Epithelial cell of proximal tubule (primary cell): Measurements from ENCODE around the gene C11orf68. TPM values are rescaled to one million over a fixed set of nuclear protein-coding genes. Genes with fewer than 3 reads are reported as not detected.

ENCODE experiments used
- DNase-seq: peaks from one replicate; pipeline ENCODE4 v3.0.0-alpha.2; 2011; ENCODE audit warnings: low read depth
- H3K4me3 ChIP-seq: 2 replicates; pipeline ENCODE4 v1.5.1; 2011; ENCODE audit warnings: low read depth, mild to moderate bottlenecking, low read length
- total RNA-seq: library from RNA; depleted of rRNA; stranded (reverse); fragments of >200 nt; gene quantifications from 2 replicates; pipeline ENCODE4 v1.2.3, GENCODE V29; 2015
- TF ChIP-seq, protein P1 (sequence below): conservative IDR thresholded peaks from 2 replicates; pipeline ENCODE4 v1.5.1; 2012; ENCODE audit warnings: low read depth, mild to moderate bottlenecking, low read length

Gene C11orf68
- total RNA-seq, 1 donor from 2014 or later = 6.6 TPM

DNA sequence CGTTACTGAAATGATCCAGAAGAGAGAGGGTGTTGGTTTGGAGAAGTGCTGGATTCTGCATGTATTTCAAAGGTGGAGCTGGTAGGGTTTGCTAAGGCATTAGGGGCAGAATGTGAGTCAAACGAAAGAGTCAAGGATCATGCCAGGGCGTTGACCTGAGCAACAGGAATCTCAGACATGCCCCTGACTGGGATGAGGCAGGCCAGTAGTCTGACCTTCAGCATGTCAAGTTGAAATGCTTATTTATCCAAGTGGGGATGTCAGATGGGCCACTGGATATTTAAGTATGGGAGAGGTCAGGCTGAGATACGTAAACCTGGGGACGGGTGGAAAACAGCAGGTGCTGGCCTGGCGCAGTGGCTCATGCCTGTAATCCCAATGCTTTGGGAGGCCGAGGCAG lies 23.7 kb upstream of the C11orf68 start:
- H3K4me3 ChIP-seq = no peak overlapping the region
- DNase-seq = no peak
- TF ChIP-seq, protein P1, sequence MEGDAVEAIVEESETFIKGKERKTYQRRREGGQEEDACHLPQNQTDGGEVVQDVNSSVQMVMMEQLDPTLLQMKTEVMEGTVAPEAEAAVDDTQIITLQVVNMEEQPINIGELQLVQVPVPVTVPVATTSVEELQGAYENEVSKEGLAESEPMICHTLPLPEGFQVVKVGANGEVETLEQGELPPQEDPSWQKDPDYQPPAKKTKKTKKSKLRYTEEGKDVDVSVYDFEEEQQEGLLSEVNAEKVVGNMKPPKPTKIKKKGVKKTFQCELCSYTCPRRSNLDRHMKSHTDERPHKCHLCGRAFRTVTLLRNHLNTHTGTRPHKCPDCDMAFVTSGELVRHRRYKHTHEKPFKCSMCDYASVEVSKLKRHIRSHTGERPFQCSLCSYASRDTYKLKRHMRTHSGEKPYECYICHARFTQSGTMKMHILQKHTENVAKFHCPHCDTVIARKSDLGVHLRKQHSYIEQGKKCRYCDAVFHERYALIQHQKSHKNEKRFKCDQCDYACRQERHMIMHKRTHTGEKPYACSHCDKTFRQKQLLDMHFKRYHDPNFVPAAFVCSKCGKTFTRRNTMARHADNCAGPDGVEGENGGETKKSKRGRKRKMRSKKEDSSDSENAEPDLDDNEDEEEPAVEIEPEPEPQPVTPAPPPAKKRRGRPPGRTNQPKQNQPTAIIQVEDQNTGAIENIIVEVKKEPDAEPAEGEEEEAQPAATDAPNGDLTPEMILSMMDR = no peak

DNA sequence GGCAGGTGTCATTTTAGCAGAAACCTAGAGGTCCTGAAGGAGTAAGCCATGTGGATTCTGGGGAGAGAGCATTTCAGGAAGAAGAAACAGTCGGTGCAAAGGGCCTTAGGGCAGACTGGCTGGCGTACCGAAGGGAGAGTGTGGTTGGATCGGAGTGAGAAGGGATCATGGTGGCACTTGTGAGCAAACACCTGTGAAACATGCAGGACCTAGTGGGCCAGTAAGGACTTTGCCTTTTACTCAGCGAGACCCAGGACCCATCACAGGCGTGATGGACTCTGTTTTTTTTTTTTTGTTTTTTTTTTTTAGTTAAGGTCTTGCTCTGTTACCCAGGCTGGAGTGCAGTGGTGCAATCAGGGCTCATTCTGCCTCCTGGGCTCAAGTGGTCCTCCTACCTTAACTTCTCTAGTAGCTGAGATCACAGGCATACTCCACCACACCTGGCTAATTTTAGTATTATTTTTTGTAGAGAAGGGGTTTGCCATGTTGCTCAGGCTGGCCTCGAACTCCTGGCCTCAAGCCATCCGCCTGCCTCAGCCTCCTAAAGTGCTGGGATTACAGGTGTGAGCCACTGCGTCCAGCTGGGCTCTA lies 23.0 kb upstream of the C11orf68 start:
- DNase-seq = no peak
- TF ChIP-seq, protein P1 = no peak
- no peak overlapping the region for H3K4me3 ChIP-seq

DNA sequence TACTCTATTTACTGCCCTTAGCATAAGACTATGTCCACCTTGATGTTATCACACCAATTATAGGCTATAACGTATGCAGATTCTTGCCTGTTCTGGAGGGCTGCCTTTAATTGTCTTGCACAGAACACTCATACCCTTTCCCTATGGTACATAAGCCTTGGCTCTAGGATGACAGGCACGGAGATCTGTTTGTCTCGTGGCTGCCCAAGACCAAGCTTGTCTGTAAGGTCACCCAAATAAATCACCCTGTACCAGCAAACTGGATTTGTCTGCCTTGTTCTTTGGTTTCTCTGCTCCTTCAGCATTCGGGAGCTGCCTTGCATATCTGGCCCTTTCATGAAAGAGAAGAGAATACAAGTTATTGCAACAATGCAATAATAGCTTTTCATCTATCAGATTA lies 18.9 kb upstream of the C11orf68 start:
- TF ChIP-seq, protein P1 = no peak
- no peak for DNase-seq

DNA sequence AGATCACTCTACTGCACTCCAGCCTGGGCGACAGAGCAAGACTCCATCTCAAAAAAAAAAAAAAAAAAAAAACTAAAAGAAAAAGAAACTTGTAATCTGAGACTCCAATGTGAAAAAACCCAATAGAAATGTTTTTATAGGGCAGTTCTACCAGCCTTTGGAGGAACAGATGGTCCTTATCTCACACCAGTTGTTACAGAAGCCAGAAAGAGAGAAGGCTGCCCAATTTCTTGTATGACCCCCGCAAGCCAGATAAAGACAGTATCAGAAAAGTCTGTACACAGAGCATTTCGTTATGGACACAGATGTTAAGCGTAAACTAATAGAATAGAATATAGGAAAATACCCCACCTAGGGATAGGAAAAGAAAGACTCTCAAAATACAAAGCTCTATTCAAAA lies 15.2 kb upstream of the C11orf68 start:
- DNase-seq = no peak
- no peak overlapping the region for H3K4me3 ChIP-seq
- TF ChIP-seq, protein P1 = no peak

More for the DNA sequence above, 18.9 kb upstream of the C11orf68 start:
- H3K4me3 ChIP-seq = no peak overlapping the region

DNA sequence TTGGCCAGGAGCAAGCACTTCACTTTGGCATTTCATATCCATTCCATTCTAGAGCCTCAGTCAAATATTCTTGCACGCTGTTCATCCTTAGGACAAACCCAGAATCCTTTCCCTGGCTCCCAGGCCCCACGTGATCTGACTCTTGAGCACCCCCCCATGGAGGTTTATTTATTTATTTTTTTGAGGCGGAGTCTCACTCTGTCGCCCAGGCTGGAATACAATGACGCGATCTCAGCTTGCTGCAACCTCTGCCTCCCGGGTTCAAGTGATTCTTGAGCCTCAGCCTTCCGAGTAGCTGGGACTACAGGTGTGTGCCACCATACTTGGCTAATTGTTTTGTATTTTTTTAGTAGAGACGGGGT lies 13.7 kb upstream of the C11orf68 start:
- DNase-seq = no peak

DNA sequence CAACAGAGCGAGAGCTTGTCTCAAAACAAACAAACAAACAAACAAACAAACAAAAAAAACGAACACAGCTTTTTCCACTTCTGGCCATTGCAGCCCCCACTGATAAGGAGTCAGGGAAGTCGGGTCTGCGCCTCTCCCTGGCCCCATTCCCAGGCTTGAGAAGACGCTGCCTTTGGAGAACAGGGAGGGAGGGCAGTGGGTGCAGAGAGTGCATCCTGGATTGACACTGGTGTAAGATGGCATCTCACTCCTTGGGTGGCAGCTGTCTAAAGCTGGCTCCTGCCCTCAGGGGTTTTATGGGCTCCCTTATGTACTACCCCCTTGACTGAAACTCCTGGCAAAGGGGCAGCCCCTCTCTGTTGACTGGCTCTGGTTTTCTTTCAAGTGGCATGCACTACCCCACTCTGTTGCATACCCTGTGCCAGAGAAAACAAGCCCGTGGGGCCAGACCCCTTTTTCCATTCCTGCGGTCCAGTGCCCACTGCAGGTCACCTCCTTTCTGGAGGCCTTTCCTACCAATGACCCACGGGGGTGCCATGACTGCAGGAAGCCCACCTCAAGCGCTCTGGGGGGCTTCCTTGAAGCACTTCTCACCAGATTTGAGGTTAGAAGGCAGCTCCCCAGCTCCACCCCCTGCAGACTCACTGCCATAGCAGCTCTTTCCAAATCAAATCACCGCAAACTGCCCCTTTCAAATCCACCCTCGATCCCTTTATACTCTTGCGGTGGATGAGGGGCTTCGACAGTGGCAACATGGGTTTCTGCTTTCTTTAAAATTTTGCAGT lies 13.1 kb upstream of the C11orf68 start:
- TF ChIP-seq, protein P1 = peak; percentile 9
- no peak for DNase-seq
- no peak overlapping the region for H3K4me3 ChIP-seq

More for the DNA sequence above, 13.7 kb upstream of the C11orf68 start:
- H3K4me3 ChIP-seq = no peak overlapping the region
- TF ChIP-seq, protein P1 = no peak
